NCI-H2196 (cell line): ENCODE results near the gene TUBG1.

Experiments
- DNase-seq: peaks from one replicate; lab custom pipeline; 2025; ENCODE audit not compliant: unreplicated experiment; lab: John Stamatoyannopoulos, UW

The TUBG1 gene

GRCh38 chr17:42609182-42609813 lies at the start of gene TUBG1, which contains the start of gene RETREG3:
TSS of gene TUBG1 (plus strand) at chr17:42609683. CDS start at chr17:42609738, 55 bp downstream.
TSS of gene RETREG3 (minus strand) at chr17:42609374. CDS start at chr17:42609324, 50 bp downstream.
- DNase-seq, result peak; percentile 93

GRCh38 chr17:42560246-42560645 lies 49.2 kb upstream of the TUBG1 start:
- DNase-seq, result no peak

- DNase-seq, result peak; percentile 88
Measured at GRCh38 chr17:42561897-42562387, 47.5 kb upstream of the TUBG1 start, which contains the start of gene COASY. TSS of gene COASY (plus strand) at chr17:42562148. CDS start at chr17:42562623, 475 bp downstream.

- DNase-seq, result no peak
Measured at GRCh38 chr17:42562388-42563142, 46.9 kb upstream of the TUBG1 start.

GRCh38 chr17:42563143-42563509 lies 46.4 kb upstream of the TUBG1 start:
- no peak for DNase-seq

GRCh38 chr17:42563543-42563942 lies 45.9 kb upstream of the TUBG1 start:
- DNase-seq, result no peak

- DNase-seq, result no peak
Measured at GRCh38 chr17:42563950-42564349, 45.5 kb upstream of the TUBG1 start.

- DNase-seq, result no peak
Measured at GRCh38 chr17:42564815-42565522, 44.5 kb upstream of the TUBG1 start.

- DNase-seq, result no peak
Measured at GRCh38 chr17:42565523-42566214, 43.8 kb upstream of the TUBG1 start.

- DNase-seq, result no peak
Measured at GRCh38 chr17:42566215-42566882, 43.1 kb upstream of the TUBG1 start.

- DNase-seq, result peak; percentile 89
Measured at GRCh38 chr17:42566883-42567573, 42.5 kb upstream of the TUBG1 start, which contains the start of gene MLX. TSS of gene MLX (plus strand) at chr17:42567100. CDS start at chr17:42567125, 25 bp downstream.

GRCh38 chr17:42568341-42569111 lies 41.0 kb upstream of the TUBG1 start:
- DNase-seq, result no peak

- no peak for DNase-seq
Measured at GRCh38 chr17:42571435-42572225, 37.9 kb upstream of the TUBG1 start.

- DNase-seq, result no peak
Measured at GRCh38 chr17:42573095-42573494, 36.4 kb upstream of the TUBG1 start.

GRCh38 chr17:42574463-42574862 lies 35.0 kb upstream of the TUBG1 start:
- no peak for DNase-seq

GRCh38 chr17:42577140-42577531 lies 32.3 kb upstream of the TUBG1 start:
- DNase-seq, result no peak

GRCh38 chr17:42577532-42578281 lies 31.8 kb upstream of the TUBG1 start, which contains the start of gene PSMC3IP:
TSS of gene PSMC3IP (minus strand) at chr17:42577729. CDS start at chr17:42577686, 43 bp downstream.
- peak; percentile 83 for DNase-seq
